ENCODE results near the gene BOD1.

GRCh38 chr5:173613433-173614159, 2.9 kb downstream of the BOD1 start:
- no peak for TF ChIP-seq POLR2AphosphoS5 (IDR thresholded peaks at IDR 0.05; ENCODE audit: low read depth, low read length)
- no peak for TF ChIP-seq POLR2A (IDR thresholded peaks at IDR 0.05; ENCODE audit: low read depth, low read length)
- TF ChIP-seq TAF1 (IDR thresholded peaks at IDR 0.05; ENCODE audit: borderline replicate concordance, low read depth, low read length), result no peak

Measured in GM12892 (cell line).